ENCODE data around the gene ANKRD63. TPM values are rescaled to one million over a fixed set of nuclear protein-coding genes. Genes with fewer than 3 reads are reported as not detected.

ANKRD63 gene
- total and polyA plus RNA-seq, 10 of the 15 experiments (the other 5 are each of a cell fraction or from before 2014, with no cell fraction given) = not detected

DNA sequence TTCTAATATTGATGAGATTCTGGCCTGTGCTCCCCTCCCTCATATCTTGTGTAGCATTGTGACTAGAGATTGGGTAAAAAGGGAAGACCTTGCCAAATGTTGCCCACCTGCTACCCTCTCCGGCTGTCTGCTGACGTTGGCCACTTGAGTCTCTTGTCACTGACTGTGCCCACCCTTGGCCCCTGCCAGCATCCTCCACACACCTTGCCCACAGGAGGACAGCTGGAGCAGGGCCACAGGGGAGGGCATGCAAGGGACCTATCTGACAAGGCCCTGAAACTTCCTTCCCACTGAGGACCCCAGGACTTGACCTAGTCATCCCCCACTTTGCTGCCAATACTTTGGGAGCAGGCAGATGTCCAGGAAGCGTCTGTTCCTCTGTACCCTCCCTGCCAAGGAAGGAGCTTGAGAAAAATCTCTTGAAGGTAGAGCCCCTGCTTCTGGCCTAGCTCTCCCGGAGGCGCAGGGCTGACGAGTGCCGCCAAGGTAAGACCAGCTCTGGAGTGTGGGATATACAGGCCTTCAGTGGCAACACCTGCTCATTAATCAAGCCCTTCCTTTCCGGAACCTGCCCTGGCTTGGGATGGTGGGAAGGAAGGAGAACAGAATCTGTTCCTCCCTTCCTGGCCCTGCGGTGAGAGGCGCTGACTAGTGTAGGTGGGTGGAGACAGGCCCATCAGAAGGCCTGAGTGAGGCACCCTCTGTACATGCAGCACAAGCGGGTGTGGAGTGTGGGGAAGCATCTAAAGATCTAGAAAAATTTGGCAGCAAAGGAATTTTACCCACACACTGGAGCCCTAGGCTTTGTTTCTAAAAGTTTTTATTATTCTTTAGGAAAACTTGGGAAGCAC, 48.9 kb downstream of the ANKRD63 start:
- no TSS peak for BruUV-seq (replicated peaks)
- no peak for FAIRE-seq

More for the DNA sequence above, 48.9 kb downstream of the ANKRD63 start:
- Histone ChIP-seq H3K27ac (ENCODE audit: control insufficient read depth, insufficient read depth) (no peak overlapping the region), H3K9me3 (replicated peaks; ENCODE audit: control insufficient read depth, insufficient read depth, low read length) (no peaks in the 10 kb centered on the region), H3K36me3 (ENCODE audit: control insufficient read depth in 2 of 2, insufficient read depth in 2 of 2, low read length in 1 of 2) (peaks cover 10 to 22% of the 10 kb centered on the region in 2 experiments), H3K9ac (ENCODE audit: control insufficient read depth, insufficient read depth, low read length) (no peak overlapping the region), H3K4me1 (ENCODE audit: control insufficient read depth, insufficient read depth, low read length) (peaks cover 8% of the 10 kb centered on the region), H3K4me3 (no peak overlapping the region), H3K27me3 (replicated peaks in 1 of 2; ENCODE audit: control insufficient read depth in 2 of 2, insufficient read depth in 2 of 2, low read length in 1 of 2) (no peaks in the 10 kb centered on the region), H4K20me1 (ENCODE audit: control insufficient read depth, insufficient read depth) (no peaks in the 10 kb centered on the region), H3K4me2 (ENCODE audit: control insufficient read depth, insufficient read depth) (no peak overlapping the region), H2AFZ (ENCODE audit: control insufficient read depth, low read depth, low read length) (no peak overlapping the region), H3K79me2 (ENCODE audit: control insufficient read depth, insufficient read depth, low read length) (no peaks in the 10 kb centered on the region)
- ATAC-seq (no peak), DNase-seq (ENCODE audit: low read depth, low spot score) (no peak)
- RAD21 ChIA-PET (ENCODE audit: unreplicated experiment) = no interaction called here
- in situ Hi-C loops (cut with MboI) (no loop called here), intact Hi-C loops (cut with micrococcal nuclease; ENCODE audit: unreplicated experiment) (no loop called here)
- SMC1A ChIA-PET (ENCODE audit: uncharacterized antibody, unreplicated experiment) = interaction anchor here (0.9 to 1.9 kb wide), 2 partner anchors 16 to 446 kb away, joined by 3 to 6 read pairs; no protein-coding TSS in a partner anchor
- POLR2A ChIA-PET = interaction anchor here (1.0 kb wide), 1 partner anchor 16 kb away, joined by 6 read pairs; no protein-coding TSS in a partner anchor
- 100% methylated on average over 11 of the region's 11 CpGs for WGBS (ENCODE audit: insufficient coverage, insufficient replicate concordance, low lambda C conversion rate, missing lambda C conversion rate)
- CTCF ChIA-PET = interaction anchor here (0.7 to 4.1 kb wide), 2 partner anchors 16 to 111 kb away, joined by 3 to 11 read pairs; no protein-coding TSS in a partner anchor
- TF ChIP-seq, protein P1, sequence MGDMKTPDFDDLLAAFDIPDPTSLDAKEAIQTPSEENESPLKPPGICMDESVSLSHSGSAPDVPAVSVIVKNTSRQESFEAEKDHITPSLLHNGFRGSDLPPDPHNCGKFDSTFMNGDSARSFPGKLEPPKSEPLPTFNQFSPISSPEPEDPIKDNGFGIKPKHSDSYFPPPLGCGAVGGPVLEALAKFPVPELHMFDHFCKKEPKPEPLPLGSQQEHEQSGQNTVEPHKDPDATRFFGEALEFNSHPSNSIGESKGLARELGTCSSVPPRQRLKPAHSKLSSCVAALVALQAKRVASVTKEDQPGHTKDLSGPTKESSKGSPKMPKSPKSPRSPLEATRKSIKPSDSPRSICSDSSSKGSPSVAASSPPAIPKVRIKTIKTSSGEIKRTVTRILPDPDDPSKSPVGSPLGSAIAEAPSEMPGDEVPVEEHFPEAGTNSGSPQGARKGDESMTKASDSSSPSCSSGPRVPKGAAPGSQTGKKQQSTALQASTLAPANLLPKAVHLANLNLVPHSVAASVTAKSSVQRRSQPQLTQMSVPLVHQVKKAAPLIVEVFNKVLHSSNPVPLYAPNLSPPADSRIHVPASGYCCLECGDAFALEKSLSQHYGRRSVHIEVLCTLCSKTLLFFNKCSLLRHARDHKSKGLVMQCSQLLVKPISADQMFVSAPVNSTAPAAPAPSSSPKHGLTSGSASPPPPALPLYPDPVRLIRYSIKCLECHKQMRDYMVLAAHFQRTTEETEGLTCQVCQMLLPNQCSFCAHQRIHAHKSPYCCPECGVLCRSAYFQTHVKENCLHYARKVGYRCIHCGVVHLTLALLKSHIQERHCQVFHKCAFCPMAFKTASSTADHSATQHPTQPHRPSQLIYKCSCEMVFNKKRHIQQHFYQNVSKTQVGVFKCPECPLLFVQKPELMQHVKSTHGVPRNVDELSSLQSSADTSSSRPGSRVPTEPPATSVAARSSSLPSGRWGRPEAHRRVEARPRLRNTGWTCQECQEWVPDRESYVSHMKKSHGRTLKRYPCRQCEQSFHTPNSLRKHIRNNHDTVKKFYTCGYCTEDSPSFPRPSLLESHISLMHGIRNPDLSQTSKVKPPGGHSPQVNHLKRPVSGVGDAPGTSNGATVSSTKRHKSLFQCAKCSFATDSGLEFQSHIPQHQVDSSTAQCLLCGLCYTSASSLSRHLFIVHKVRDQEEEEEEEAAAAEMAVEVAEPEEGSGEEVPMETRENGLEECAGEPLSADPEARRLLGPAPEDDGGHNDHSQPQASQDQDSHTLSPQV (IDR thresholded peaks at IDR 0.05) = no peak
- TF ChIP-seq FOS (IDR thresholded peaks at IDR 0.05; ENCODE audit: borderline replicate concordance, extremely low read depth, insufficient read length) = no peak
- TF ChIP-seq MEF2A (IDR thresholded peaks at IDR 0.05; ENCODE audit: insufficient read depth, low read depth, low read length) = no peak
- TF ChIP-seq MXI1 (IDR thresholded peaks at IDR 0.05; ENCODE audit: low read depth, low read length) = no peak
- TF ChIP-seq SMARCA5 (IDR thresholded peaks at IDR 0.05) = no peak

Data from GM12878 (cell line).